HG02852 (cell line): ENCODE results near the gene EPS15.
"Not testable (repeated sequence)": the region's sequence is repeated elsewhere in the genome, so short reads cannot be mapped to it uniquely, and the experiment has no call there.

Source experiments
- ATAC-seq: cut with Tn5 transposase; IDR thresholded peaks from one replicate; pipeline ENCODE4 v1.9.1; 2021; ENCODE audit warnings: mild to moderate bottlenecking, moderate library complexity; ENCODE audit not compliant: unreplicated experiment

The EPS15 gene

DNA sequence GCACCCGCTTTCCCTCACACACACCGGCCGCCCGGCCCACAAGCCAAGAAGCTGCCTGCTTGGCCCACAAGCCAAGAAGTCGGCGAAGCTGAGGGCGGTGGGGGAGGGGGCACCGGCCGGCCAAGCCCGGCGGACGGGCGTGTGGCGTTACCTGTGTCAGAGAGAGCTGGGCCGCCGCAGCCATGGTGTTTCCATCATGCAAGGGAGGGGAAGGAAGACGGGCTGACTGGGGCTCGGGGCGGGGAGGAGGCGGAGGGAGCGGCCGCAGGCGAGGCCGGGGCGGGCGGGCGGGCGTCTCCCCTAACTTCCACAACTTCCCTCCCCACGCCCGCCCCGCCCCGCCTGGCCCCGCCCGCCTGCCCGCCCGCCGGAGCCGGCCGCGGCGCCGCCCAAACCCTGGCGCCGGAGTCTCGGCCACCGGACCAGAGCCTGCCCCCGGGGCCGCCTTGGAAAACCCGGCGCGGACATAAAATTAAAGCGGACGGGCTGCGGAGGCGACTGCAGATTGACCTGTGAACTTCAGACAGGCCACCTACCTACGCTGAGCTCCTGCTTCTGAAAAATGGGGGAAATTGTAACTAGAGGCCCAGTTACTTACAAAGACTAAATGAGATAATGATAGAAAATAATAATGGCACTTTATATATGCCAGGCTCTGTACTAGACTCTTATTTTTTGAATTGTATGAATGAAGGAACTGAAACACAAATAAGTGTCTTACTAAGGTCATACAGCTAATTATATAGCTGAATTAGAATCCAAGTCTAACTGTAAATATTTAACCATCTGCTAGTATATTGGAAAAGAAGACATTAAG, at the start of gene EPS15:
Gene EPS15 (minus strand): TSS at position 219 of the 817 bp plus-strand sequence. CDS start 35 bp downstream, at position 184.
- peak; percentile 62 for ATAC-seq

DNA sequence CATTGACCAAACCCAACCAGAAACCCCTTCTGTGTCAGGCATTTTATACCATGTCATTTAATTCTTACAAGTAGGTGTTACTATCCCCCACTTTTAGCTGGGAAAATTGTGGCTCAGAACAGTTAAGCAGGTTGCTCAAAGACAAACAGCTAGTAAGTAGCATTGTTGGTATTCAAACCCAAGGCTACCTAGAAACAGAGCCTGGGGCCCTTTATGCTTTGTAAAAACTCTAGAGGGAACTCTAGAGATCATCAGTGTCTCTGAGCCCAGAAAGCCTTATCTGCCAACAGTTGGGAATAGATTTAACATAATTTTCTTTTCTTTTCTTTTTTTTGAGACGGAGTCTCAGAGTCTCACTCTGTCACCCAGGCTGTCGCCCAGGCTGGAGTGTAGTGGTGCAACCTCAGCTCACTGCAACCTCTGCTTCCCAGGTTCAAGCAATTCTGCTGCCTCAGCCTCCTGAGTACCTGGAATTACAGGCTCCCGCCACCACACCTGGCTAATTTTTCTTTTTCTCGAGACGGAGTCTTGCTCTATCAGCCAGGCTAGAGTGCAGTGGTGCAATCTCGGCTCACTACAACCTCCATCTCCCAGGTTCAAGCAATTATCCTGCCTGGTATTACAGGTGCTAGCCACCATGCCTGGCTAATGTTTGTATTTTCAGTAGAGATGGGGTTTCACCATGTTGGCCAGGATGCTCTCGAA, 49.3 kb upstream of the EPS15 start:
- ATAC-seq, result no peak

DNA sequence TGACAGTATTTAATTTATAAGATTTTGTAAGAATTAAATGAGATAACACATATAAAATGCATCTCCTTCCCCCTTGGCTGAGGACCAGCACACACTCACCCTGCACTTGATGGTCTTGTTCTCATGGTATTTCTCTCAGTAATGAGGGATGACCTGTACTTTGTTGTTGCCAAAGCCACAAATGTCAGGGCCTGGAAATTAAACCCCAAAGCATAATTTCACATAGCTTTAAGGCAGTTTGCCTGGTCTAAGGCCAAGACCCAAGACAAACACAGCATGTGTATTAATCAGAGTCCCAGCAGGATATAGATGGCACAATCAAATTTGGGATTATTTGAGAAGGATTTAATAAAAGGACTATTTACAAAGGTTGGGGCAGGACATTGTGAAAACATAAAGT, 48.6 kb upstream of the EPS15 start:
- ATAC-seq, result no peak

DNA sequence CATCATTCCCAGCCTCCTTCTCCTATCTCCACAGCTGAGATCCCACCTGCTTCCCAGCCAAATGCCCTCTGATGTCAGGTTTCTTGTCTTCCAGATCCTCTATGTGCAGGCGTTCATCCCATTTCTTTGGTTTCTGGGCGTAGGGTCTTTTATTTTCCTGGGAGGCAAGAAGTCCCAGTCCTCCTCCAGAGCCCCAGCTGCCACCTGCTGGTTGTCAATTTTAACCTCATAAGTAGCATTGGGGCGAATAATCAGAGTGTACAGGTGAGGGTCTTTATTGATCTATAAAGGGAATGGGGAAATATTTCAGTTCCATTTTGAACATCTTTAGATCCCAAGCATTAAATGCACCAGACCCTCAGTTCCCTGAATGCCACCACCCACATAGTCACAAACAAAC, 47.2 kb upstream of the EPS15 start:
- ATAC-seq, result no peak

DNA sequence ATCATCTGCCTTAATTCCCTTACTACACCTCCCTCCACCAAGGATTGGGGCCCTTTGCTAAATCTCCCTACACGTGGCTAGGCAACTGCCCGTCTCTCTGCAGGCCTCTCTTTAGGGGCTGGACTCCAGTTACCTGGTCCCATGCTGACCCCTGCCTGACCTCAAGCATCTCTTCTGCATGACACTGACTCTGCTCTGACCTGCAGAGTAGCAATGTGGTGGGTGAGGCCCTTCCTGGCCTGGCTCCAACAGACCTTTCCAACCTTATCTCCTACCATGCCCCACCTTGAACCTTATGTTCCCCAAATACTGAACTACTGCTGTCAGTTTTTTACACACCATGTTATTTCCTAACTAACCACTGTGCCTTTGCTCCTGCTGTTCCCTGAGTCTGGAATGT, 45.9 kb upstream of the EPS15 start:
- no peak for ATAC-seq

DNA sequence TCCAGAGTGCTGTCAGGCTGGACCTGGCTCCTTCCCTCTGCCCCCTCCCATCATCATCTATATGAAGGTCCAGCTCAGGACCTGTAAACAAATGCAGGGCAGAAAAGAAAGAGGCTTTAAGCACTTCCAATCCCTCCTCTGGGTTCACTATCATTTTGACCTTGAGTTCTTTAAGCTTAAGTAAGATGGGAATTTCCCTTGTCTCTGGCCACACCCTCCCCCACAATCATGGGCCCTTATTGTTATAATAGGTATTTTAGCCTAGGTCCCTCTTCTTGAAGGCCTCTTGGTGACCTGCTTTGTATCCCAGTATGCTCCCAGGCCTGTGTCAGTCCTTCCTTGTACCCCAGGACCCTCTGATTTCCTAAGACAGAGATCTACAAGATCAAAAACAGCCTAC, 45.1 kb upstream of the EPS15 start:
- ATAC-seq, result peak; percentile 56

DNA sequence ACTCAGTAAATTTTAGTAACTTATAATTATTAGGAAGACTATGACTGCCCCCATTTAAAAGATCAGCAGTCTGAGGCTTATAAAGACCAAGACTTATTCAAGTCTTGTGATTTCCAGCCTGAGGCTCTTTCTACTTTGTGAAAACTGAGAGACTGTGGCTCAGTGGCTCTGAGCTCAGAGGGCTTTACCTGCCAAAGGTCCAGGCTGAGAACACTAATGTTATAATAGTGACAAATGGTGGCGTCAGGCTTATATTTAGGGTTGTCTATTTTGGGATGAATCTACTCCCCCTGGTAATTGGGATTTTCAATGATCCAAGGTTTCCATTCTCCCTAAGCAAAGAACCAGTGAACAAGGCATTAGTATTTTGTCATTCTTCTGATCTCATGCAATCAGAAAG, 42.6 kb upstream of the EPS15 start:
- ATAC-seq, result no peak

DNA sequence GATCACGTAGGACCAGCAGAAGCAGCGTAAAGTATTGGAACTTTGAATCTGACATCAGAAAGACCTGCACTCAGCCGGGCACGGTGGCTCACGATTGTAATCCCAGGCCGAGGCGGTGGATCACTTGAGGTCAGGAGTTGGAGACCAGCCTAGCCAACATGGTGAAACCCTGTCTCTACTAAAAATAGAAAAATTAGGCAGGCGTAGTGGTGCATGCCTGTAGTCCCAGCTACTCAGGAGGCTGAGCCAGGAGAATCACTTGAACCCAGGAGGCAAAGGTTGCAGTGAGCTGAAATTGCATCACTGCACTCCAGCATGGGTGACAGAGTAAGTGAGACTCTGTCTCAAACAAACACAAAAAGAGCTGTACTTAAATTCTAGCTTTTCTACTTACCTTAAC, 41.8 kb upstream of the EPS15 start:
- ATAC-seq, result not testable (repeated sequence)

DNA sequence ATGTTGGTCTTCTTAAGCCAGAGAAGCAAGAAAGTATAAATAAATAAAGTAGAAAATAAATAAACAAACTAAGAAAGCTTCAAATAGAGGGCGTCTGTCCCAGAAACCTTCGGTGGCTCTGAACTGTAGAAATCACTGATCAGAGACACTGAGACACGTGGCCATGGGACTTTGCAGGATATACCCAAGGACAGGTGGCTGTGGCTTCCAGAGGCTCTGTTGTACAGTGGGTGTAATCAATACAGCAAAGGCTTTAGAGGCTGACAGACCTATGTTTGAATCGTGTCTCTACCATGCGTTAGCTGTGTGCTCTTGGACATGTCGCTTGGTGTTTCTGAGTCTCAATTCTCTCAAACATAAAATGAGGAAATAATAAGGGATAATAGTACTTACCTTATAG, 41.0 kb upstream of the EPS15 start:
- no peak for ATAC-seq

DNA sequence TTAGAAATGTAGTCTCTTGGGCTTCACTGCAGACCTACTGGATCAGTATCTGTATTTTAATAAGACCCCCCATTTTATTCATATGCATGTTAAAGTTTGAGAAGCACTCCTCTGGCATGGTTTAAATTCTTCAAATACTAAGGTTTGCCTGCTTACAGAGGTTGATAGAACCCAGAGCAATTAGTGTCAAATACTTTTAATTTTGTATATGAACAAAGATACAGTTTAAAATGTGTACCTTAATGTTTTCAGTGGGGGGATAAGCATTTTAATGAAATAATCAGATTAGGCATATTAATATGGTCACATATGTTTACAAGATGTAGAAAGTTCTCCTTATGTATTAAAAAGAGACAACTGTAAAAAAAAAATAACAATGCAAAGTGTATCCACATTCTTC, 40.4 kb upstream of the EPS15 start:
- ATAC-seq, result no peak

DNA sequence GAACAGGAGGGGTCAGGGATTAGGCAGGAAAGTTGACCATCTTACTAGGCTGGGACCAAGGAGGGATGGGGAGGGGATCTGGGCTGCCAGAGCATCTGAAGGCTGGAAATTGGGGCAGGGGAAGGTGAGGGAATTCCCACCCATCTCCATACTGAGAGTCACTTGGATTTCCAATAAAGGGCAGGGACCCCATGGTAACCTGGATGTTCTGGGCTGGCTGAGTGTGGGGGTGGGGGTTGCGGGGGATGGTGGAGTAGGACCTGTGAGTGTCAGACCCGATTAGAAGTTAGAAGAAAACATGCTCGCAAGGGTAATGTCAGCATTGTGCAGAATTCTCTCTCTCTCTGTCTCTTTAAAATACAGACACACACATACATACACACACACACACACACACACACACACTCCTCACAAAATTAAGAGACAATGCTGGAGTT, 40.0 kb upstream of the EPS15 start:
- no peak for ATAC-seq

DNA sequence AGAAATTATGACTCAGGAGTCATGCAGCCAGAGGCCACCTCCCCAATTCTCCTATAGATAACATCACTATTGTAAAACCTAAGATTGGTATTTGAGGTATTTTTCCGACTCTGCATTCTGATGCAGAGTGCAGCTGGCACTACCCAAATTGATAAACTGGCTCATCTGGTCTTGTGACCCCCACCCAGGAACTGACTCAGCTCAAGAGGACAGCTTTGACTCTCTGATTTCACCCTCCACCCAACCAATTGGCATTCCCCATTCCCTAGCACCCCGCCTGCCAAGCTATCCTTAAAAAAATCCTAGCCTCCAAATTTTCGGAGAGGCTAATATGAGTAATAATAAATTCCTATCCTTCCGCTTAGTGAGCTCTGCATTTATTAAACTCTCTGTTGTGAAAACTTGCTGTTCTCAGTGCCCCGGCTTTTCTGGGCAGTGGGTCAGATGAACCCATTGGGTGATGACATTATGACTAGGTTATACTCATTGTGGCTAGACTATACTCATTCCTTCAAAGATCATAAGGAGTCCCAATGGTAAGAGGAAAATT, 39.4 kb upstream of the EPS15 start:
- ATAC-seq, result no peak

DNA sequence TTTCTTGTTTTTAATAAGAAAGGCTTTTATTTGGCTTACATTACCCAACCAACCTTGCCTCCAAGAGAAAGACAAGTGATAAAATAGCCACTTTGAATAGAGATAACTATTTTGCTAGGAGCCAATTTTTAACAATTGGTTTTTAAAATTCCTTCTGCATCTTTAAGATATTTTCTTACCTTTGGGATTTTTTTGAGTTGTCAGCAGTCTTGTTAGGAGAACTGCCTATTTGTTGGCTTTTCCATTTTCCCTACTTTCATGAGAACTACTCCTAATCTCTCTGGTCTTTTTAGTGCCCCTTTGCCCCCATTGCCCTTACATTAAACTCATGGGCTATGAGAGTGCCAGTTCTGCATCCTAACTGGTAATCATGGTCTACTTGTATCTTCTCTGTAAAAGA, 38.1 kb upstream of the EPS15 start:
- no peak for ATAC-seq

DNA sequence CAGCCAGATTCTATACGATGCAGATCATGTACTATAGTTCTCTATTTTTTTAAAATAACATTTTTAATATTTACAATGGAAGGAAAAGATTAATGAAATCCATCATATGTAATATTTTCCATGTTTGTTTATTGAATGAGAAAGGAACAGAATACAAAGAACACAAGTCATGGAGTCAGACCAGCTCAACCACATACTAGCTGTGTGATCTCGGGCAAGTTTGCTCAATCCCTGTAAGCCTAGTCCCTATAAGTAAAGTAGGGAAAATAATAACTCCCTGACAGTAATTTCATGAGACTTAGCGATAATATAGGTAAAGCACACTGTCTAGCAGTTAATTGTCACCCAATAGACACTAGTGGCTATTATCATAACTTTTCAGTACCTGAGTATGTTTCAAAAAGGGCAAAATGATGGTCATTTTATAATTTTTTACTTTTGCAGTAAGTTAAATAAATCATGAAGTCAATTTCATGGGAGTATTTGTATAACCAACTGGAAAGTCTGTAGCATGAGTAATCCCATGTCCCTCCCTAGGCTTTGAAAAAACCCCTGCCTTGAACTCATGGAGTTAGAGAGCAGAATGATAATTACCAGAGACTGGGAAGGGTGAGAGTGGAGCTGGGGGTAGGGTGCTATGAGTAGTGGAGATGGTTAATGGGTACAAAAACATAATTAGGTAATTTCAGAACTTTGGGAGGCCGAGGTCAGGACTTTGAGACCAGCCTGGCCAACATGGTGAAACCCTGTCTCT, 37.0 kb upstream of the EPS15 start:
- ATAC-seq, result no peak

DNA sequence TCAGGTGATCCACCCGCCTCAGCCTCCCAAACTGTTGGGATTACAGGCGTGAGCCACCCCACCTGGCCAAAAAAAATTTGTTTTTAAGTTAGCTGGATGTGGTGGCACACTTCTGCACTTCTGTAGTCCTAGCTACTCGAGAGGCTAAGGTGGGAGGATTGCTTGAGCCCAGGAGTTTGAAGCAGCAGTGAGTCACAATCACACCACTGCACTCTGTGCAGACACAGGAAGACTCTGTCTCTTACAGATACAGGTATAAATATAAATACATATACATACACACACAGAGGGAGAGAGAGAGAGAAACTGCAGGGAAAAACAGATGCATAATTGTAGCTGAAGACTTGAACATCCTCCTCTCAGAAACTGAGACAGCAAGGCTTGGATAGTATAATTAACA, 34.8 kb upstream of the EPS15 start:
- no peak for ATAC-seq

DNA sequence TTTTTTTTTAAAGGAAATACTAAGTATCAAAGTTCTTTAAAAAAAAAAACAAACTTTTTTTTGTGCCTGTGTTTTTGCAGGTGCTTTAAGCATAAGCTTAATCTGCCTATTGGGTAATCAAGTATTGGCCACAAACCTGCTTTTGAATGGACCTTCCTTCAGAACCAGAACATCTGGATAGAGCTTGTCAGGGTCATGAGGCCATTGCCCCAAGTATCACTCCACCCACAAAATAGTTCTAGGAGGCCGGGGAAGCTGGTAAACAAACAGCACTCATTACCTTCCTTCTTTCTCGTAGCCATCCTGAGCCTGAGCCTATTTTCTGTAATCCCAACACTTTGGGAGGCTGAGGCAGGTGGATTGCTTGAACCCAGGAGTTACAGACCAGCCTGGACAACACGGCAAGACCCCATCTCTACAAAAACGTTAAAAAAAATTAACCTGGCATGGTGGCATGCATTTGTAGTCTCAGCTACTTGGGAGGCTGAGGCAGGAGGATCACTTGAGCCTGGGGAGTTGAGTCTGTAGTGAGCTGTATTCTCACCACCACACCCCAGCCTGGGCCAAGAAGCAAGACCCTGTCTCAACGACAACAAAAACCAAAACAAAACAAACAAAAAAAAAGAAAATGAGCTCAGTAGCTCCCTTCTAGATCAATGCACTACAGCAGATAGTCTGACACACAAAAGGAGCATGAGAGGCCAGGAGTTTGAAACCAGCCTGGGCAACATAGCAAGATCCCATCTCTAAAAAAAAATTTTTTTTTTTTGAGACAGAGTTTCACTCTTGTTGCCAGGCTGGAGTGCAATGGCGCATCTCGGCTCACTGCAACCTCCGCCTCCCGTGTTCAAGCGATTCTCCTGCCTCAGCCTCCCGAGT, 34.1 kb upstream of the EPS15 start:
- ATAC-seq, result no peak

DNA sequence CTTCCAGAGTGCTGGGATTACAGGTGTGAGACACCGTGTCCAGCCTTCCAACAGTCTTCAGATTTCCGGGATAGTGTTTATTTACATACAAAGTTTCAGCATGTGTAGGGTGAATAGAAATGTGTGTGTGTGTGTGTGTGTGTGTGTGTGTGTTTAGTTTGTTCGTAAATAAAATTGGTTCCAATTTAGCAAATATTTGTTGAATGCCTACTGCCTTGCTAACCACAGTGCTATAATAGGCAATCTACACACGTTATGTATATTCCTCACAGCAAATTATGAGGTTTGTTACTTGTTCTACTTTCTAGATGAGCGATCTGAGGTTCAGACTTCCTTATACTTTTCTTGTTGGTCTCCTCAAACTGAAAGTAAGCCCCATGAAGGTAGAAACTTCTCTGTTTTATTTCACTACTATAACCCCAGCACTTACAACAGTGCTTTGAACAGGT, 32.8 kb upstream of the EPS15 start:
- peak; percentile 54 for ATAC-seq

DNA sequence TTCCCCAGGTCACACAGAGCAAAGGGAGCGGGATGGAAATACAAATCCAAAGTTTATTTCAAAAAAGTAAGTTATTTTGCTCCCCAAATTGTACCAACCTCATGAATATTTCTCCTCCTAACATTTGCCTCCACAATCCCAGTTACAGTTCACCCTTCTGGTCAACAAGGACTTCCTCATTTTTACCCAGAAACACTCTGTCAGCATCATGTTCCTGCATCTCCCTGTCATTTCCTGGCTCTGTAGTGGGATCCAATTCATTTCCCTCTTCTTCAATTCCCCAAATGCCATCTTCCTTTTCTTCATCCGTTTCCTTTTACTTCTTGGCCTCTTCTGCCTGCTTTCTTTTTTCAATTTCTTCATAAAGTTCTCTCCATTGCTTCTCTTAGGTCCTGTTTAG, 32.0 kb upstream of the EPS15 start:
- ATAC-seq, result no peak

DNA sequence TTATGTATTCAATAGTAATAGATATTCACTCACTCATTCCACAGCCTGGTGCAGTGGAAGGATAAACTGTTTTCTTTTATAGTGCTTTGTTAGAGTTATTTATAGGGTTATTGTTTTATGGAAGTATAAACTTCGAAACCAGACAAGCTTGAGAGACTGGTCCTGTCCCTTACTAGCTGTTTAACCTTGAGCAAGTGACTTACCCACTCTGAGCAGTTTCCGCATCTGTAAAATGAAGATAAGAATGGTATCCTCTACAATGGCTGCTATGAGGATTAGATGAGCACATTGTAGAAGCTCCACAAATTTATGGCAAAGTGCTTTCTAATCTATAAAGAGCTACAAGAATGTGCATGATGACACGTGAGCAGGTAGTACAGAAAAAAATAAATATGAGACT, 30.8 kb upstream of the EPS15 start:
- ATAC-seq, result no peak

DNA sequence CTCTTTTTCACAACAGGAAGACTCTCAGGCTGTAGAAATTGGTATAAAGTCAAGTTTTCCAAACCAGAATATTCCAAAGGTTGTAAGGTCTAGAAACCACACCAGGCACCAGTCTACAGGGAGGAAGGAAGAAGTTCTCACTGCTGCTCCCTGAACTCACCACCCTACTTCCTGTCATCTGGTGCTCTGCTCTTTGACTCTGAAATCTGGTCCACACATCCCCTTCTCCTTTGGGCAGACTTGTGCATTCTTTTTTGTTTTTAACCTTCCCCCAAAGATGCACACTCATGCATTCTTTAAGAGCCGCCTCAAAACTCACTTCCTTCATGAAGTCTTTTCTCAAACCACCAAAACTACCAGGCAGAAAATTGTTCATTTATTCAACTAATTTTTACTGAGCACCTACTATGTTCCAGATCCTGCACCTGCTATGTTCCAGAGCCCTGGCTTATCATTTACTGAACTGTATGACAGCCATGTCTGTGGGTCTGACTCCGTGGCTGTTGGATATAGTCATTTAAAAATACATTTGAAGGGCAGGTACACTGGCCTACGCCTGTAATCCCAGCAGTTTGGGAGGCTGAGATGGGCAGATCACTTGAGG, 30.1 kb upstream of the EPS15 start:
- ATAC-seq, result no peak
